H1 (cell line): ENCODE data around the gene HMG20A. TPM values are rescaled to one million over a fixed set of nuclear protein-coding genes. Genes with fewer than 3 reads are reported as not detected.
A peak's percentile ranks its signal among the peaks of the same experiment; 100 is the strongest.

Source experiments
- CTCF ChIA-PET: fragments of 300-600 bp; sonication (Branson Sonifier 250); formaldehyde crosslinking; loops from one replicate; lab custom pipeline; 2021; ENCODE audit not compliant: partially characterized antibody; lab: Charles Lee
- POLR2A ChIA-PET: fragments of 300-600 bp; sonication (Branson Sonifier 250); formaldehyde crosslinking; loops from one replicate; lab custom pipeline; 2021; ENCODE audit warnings: inconsistent platforms; ENCODE audit not compliant: partially characterized antibody; lab: Charles Lee
- DNase-seq, 2 experiments: peaks; one replicate each; pipeline versions ENCODE4 v3.0.0 to v3.0.0-alpha.2; 2010 to 2022; ENCODE audit warnings: low spot score in 2 of 2, low read depth in 1 of 2, mixed read lengths in 1 of 2
- FAIRE-seq: peaks from 2 replicates; lab custom pipeline; 2011; peaks lifted over from hg19 to GRCh38; lab: Jason Lieb, UNC
- H2AFZ ChIP-seq: 2 replicates; pipeline ENCODE4 v1.8.1; 2012; ENCODE audit warnings: low read length, inconsistent platforms
- H2AK5ac ChIP-seq: 2 replicates; pipeline ENCODE4 v1.6.1; 2013; ENCODE audit warnings: low read depth, low read length
- H2BK120ac ChIP-seq: replicated peaks from 2 replicates; pipeline ENCODE3; 2013; ENCODE audit warnings: low read depth, low read length, inconsistent platforms
- H2BK12ac ChIP-seq: 2 replicates; pipeline ENCODE4 v1.6.1; 2013; ENCODE audit warnings: low read depth, low read length
- H2BK15ac ChIP-seq: 2 replicates; pipeline ENCODE4 v1.6.1; 2013; ENCODE audit warnings: low read length
- H2BK20ac ChIP-seq: 2 replicates; pipeline ENCODE4 v1.6.1; 2013; ENCODE audit warnings: low read length
- H2BK5ac ChIP-seq: 2 replicates; pipeline ENCODE4 v1.6.1; 2013; ENCODE audit warnings: low read depth, low read length
- H3K14ac ChIP-seq: 2 replicates; pipeline ENCODE4 v1.6.1; 2013; ENCODE audit warnings: inconsistent platforms; ENCODE audit not compliant: insufficient read length
- H3K18ac ChIP-seq: 2 replicates; pipeline ENCODE4 v1.6.1; 2013; ENCODE audit warnings: low read length; ENCODE audit errors: extremely low read depth
- H3K23ac ChIP-seq: 2 replicates; pipeline ENCODE4 v1.6.1; 2013; ENCODE audit warnings: inconsistent platforms; ENCODE audit not compliant: insufficient read length
- H3K23me2 ChIP-seq: 2 replicates; pipeline ENCODE4 v1.6.1; 2013; ENCODE audit warnings: low read depth, low read length
- H3K27ac ChIP-seq: 2 replicates; pipeline ENCODE4 v1.6.1; 2011; ENCODE audit warnings: low read depth, low read length, inconsistent platforms
- H3K27me3 ChIP-seq, 4 experiments: replicated peaks in 1 of 4; 1 replicate in 1 of 4; 2 replicates in 3 of 4; pipeline versions ENCODE4 v1.6.1 to v1.8.1; 2011 to 2013; ENCODE audit warnings: low read length in 3 of 4, mild to moderate bottlenecking in 3 of 4, inconsistent platforms in 2 of 4, mixed read lengths in 2 of 4, moderate library complexity in 1 of 4; ENCODE audit not compliant: control insufficient read depth in 3 of 4, insufficient read depth in 3 of 4; ENCODE audit errors: extremely low read depth in 1 of 4
- H3K36me3 ChIP-seq, 4 experiments: 2 replicates each; pipeline versions ENCODE4 v1.6.1 to v1.8.1; 2011 to 2013; ENCODE audit warnings: mild to moderate bottlenecking in 4 of 4, low read length in 3 of 4, moderate library complexity in 2 of 4, control low read depth in 1 of 4, inconsistent platforms in 1 of 4; ENCODE audit not compliant: insufficient read depth in 4 of 4, control insufficient read depth in 2 of 4
- H3K4ac ChIP-seq: replicated peaks from 2 replicates; pipeline ENCODE3; 2013; ENCODE audit warnings: low read length, low read depth, mixed read lengths, inconsistent platforms; ENCODE audit not compliant: insufficient read length
- H3K4me1 ChIP-seq, 4 experiments: replicated peaks in 1 of 4; 1 replicate in 1 of 4; 2 replicates in 3 of 4; pipeline versions ENCODE4 v1.6.1 to v1.8.1; 2011 to 2013; ENCODE audit warnings: low read length in 3 of 4, inconsistent platforms in 2 of 4, mixed read lengths in 1 of 4; ENCODE audit not compliant: insufficient read depth in 4 of 4, control insufficient read depth in 3 of 4
- H3K4me2 ChIP-seq, 2 experiments: 2 replicates each; pipeline versions ENCODE4 v1.6.1 to v1.8.1; 2011 to 2013; ENCODE audit warnings: low read depth in 2 of 2, low read length in 2 of 2, control low read depth in 1 of 2, inconsistent platforms in 1 of 2, mild to moderate bottlenecking in 1 of 2; ENCODE audit not compliant: insufficient read depth in 1 of 2
- H3K4me3 ChIP-seq, 4 experiments: fragments of 200-600, 300-600 bp in 1 of 4; sonication (generic), shearing (Covaris generic), sonication (Bioruptor Twin) in 1 of 4; 2 replicates each; pipeline versions ENCODE4 v1.5.1 to v1.8.1; 2011 to 2016; ENCODE audit warnings: low read length in 4 of 4, low read depth in 3 of 4, control low read depth in 2 of 4, inconsistent platforms in 2 of 4, mild to moderate bottlenecking in 2 of 4, mixed read lengths in 1 of 4, moderate library complexity in 1 of 4; ENCODE audit not compliant: insufficient read depth in 2 of 4; ENCODE audit errors: extremely low read depth in 1 of 4
- H3K56ac ChIP-seq: replicated peaks from 2 replicates; pipeline ENCODE3; 2013; ENCODE audit warnings: low read depth, mild to moderate bottlenecking, mixed read lengths, low read length, inconsistent platforms; ENCODE audit not compliant: insufficient read length
- H3K79me1 ChIP-seq: 2 replicates; pipeline ENCODE4 v1.6.1; 2013; ENCODE audit warnings: low read depth, low read length, control low read depth
- H3K79me2 ChIP-seq, 2 experiments: 2 replicates each; pipeline versions ENCODE4 v1.6.1 to v1.8.1; 2012 to 2013; ENCODE audit warnings: low read length in 2 of 2, mild to moderate bottlenecking in 2 of 2, inconsistent platforms in 1 of 2; ENCODE audit not compliant: insufficient read depth in 2 of 2, control insufficient read depth in 1 of 2
- H3K9ac ChIP-seq, 4 experiments: replicated peaks in 1 of 4; 1 replicate in 1 of 4; 2 replicates in 3 of 4; pipeline versions ENCODE4 v1.6.1 to v1.8.1; 2011 to 2013; ENCODE audit warnings: low read depth in 3 of 4, low read length in 3 of 4, control low read depth in 2 of 4, mild to moderate bottlenecking in 2 of 4, moderate library complexity in 2 of 4, inconsistent platforms in 1 of 4; ENCODE audit errors: extremely low read depth in 1 of 4
- H3K9me3 ChIP-seq, 2 experiments: 2 replicates each; pipeline versions ENCODE4 v1.6.1 to v1.8.1; 2012 to 2013; ENCODE audit warnings: mild to moderate bottlenecking in 2 of 2, moderate library complexity in 2 of 2, control low read depth in 1 of 2, inconsistent platforms in 1 of 2, low read depth in 1 of 2, low read length in 1 of 2, mixed read lengths in 1 of 2; ENCODE audit not compliant: insufficient read depth in 2 of 2
- H4K20me1 ChIP-seq, 2 experiments: replicated peaks in 1 of 2; 2 replicates each; pipeline versions ENCODE3 to v1.8.1; 2011 to 2013; ENCODE audit warnings: inconsistent platforms in 2 of 2, low read length in 2 of 2, mild to moderate bottlenecking in 1 of 2; ENCODE audit not compliant: insufficient read depth in 2 of 2, control insufficient read depth in 1 of 2
- H4K5ac ChIP-seq: 2 replicates; pipeline ENCODE4 v1.6.1; 2013; ENCODE audit warnings: low read length, low read depth, mixed read lengths, inconsistent platforms; ENCODE audit not compliant: insufficient read length
- H4K8ac ChIP-seq: 2 replicates; pipeline ENCODE4 v1.8.0; 2013; ENCODE audit warnings: mild to moderate bottlenecking, moderate library complexity, low read length, inconsistent platforms; ENCODE audit not compliant: insufficient read depth; ENCODE audit errors: extremely low read depth
- H4K91ac ChIP-seq: replicated peaks from 2 replicates; pipeline ENCODE3; 2013; ENCODE audit warnings: low read length, mixed read lengths, inconsistent platforms; ENCODE audit not compliant: insufficient read length
- CHD1 ChIP-seq: IDR thresholded peaks from 2 replicates; pipeline ENCODE4 v1.6.1; 2012; ENCODE audit warnings: low read depth, low read length, improper control_type of control experiment
- CREB1 ChIP-seq: IDR thresholded peaks from 2 replicates; pipeline ENCODE4 v1.6.1; 2012; ENCODE audit warnings: inconsistent platforms
- CTCF ChIP-seq, 3 experiments: IDR thresholded peaks; 1 replicate in 2 of 3; 2 replicates in 1 of 3; pipeline versions ENCODE4 v1.5.1 to v1.6.1; 2011; ENCODE audit warnings: low read length in 3 of 3, mild to moderate bottlenecking in 3 of 3, inconsistent platforms in 2 of 3, low read depth in 1 of 3, moderate library complexity in 1 of 3; ENCODE audit not compliant: insufficient read depth in 1 of 3; ENCODE audit errors: control extremely low read depth in 1 of 3
- GABPA ChIP-seq: IDR thresholded peaks from 2 replicates; pipeline ENCODE4 v1.6.1; 2011; ENCODE audit warnings: mild to moderate bottlenecking, low read length, moderate library complexity, borderline replicate concordance; ENCODE audit not compliant: insufficient read depth
- NANOG ChIP-seq: IDR thresholded peaks from 2 replicates; pipeline ENCODE4 v1.6.1; 2011; ENCODE audit warnings: low read length, low read depth, mild to moderate bottlenecking, inconsistent platforms; ENCODE audit not compliant: insufficient read depth, poor library complexity, severe bottlenecking
- RNF2 ChIP-seq: fragments of 200-900, 300-1000 bp; sonication (generic); IDR thresholded peaks from 2 replicates; pipeline ENCODE4 v1.7.1; 2016; ENCODE audit warnings: borderline replicate concordance, low read depth, mild to moderate bottlenecking, antibody characterized with exemption, low read length; ENCODE audit not compliant: poor library complexity, severe bottlenecking; ENCODE audit errors: missing control alignments
- WGBS, 2 experiments: shearing (Covaris generic) in 1 of 2; methylation state at CpG; one replicate each; pipeline versions ENCODE4 v1.1.6 to v1.1.7; 2013 to 2015; ENCODE audit warnings: low lambda C conversion rate in 2 of 2, mixed read lengths in 2 of 2, inconsistent platforms in 1 of 2, low coverage in 1 of 2, missing lambda C conversion rate in 1 of 2; ENCODE audit not compliant: insufficient replicate concordance in 2 of 2, insufficient coverage in 1 of 2, insufficient read length in 1 of 2; ENCODE audit errors: extremely low coverage in 1 of 2, missing lambda C conversion rate in 1 of 2; 5-methylcytosine and 5-hydroxymethylcytosine counted together
- polyA plus RNA-seq, 7 experiments: library from polyadenylated mRNA; depleted of rRNA in 3 of 7; stranded (reverse) in 5 of 7; unstranded in 2 of 7; fragments of >200 nt in 5 of 7; fragments of 200-250 nt in 2 of 7; gene quantifications; 1 replicate in 5 of 7; 2 replicates in 1 of 7; 4 replicates in 1 of 7; pipeline versions ENCODE4 v1.2.1 to v1.2.3, GENCODE V29; 2011 to 2013; ENCODE audit warnings: missing spikeins in 2 of 7, mixed read lengths in 2 of 7
- total RNA-seq: library from RNA; stranded (reverse); fragmentation: NEBNext Ultra II Directional; extraction: Animal tissue kit (Norgen Biotek cat#: 25700); gene quantifications from 2 replicates; pipeline ENCODE4 v1.2.1, GENCODE V29; 2021

Gene HMG20A
- total and polyA plus RNA-seq, 2 of the 8 experiments (the other 6 are each of a cell fraction or from before 2014, with no cell fraction given) = 52.1 to 59.7 TPM

GRCh38 chr15:77530576-77530975 lies 109.9 kb downstream of the HMG20A start:
- Histone ChIP-seq H3K27me3 (no peaks in the 10 kb centered on the region; a peak in 1 of 7 replicates), H2BK120ac (no peak overlapping the region), H3K23me2 (no peaks in the 10 kb centered on the region), H2BK20ac (0 out of 2 replicates have a peak overlapping the region, but pooled peaks have one; percentile 95), H2AFZ (no peak overlapping the region), H3K9ac (no peak overlapping the region), H3K79me1 (no peaks in the 10 kb centered on the region), H2BK15ac (no peak overlapping the region), H3K23ac (no peak overlapping the region), H3K79me2 (no peaks in the 10 kb centered on the region), H2BK12ac (peak overlapping the region; percentile 92; the same call in 1 of the 2 replicates), H4K20me1 (no peaks in the 10 kb centered on the region), H3K4me3 (no peak overlapping the region), H2BK5ac (no peak overlapping the region; the same call in 1 of the 2 replicates), H3K9me3 (no peaks in the 10 kb centered on the region), H4K91ac (no peak overlapping the region), H4K5ac (no peak overlapping the region), H3K4me2 (no peak overlapping the region), H3K36me3 (no peaks in the 10 kb centered on the region), H2AK5ac (no peak overlapping the region), H3K14ac (no peak overlapping the region), H3K27ac (no peak overlapping the region), H3K18ac (peak overlapping the region; percentile 6; the same call in 1 of the 2 replicates), H3K4me1 (peaks cover 0 to 34% (median 11%) of the 10 kb centered on the region in 4 experiments; a peak in 6 of 7 replicates), H3K56ac (no peak overlapping the region), H4K8ac (no peak overlapping the region), H3K4ac (no peak overlapping the region)
- POLR2A ChIA-PET = interaction anchor here (1.9 kb wide), 1 partner anchor 21 kb away, joined by 4 read pairs; no protein-coding TSS in a partner anchor
- DNase-seq (no peak), FAIRE-seq (no peak)
- CTCF ChIA-PET = interaction anchor here (0.8 to 5.9 kb wide), 3 partner anchors 12 to 97 kb away, joined by 3 to 49 read pairs (median 29); no protein-coding TSS in a partner anchor
- 93% methylated on average over 7 of the region's 7 CpGs; no CpG with 5 or more reads in 1 of the 2 experiments for WGBS, 2 experiments
- no peak for TF ChIP-seq CREB1
- no peak for TF ChIP-seq GABPA
- TF ChIP-seq CHD1 = no peak
- no peak for TF ChIP-seq NANOG
- TF ChIP-seq CTCF (IDR thresholded peaks at IDR 0.05; ENCODE audit: control extremely low read depth in 1 of 3, insufficient read depth in 1 of 3, low read depth in 1 of 3, low read length in 3 of 3) = no peak
- no peak for TF ChIP-seq RNF2
